Measurements from ENCODE around the gene ADAMTSL1.

ADAMTSL1 gene

DNA sequence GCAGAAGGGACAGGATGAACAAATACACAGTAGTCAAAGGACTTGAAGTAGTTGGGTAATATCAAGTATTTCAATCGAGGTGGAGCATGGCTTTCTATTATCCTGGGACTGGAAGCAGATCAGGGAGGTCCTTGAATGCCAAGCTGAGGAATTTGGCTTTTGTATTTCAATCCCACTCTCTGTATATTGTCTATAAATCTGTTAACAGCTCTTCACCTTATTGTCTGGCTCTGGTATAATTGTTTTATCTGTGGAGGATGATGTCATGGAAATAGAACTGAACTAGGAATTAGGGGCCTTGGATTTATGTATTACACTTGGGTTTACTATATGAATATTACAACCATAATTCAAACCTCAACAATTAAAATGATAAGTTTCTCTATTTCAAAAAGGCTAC lies 6.3 kb upstream of the ADAMTSL1 start:
- DNase-seq (ENCODE audit: low spot score) = no peak

DNA sequence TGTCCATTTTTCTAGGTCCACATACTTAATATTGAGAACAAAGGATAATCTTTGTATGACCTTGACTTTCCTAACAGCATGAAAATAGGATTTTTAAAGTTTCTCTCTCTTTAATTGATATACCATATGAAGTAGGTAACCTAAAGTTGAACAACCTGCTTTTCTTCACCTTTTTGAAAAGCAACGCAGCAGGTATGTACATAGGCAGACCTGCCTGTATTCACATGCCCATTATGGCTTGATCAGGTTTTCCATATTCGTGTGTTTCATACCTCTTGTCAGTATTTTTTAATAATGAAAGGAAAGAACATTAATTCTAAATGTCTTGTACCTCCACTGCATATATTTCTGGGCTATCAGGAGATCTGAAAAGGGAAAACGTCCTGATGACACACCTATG lies 1.5 kb upstream of the ADAMTSL1 start:
- DNase-seq (ENCODE audit: low spot score) = no peak

DNA sequence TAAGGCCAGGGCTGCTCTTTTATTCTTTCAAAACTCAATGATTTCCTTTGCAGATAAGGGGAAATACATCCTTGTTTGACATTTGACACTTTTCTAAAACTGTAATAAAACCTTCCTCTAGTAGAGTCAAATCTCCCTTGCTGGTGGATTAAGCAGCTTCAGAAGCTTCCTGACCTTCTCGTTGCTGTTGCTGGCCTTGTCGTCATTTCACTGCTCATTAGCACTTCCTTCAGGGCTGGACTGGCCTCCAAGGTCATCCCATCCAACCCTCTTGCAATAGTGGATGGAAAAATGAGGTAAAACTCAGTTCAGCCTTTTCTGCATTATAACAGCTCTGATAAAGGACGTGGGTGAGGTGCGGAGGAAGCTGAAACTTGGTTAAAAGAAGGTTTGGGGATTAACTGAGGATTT lies 1.1 kb upstream of the ADAMTSL1 start:
- DNase-seq (ENCODE audit: low spot score) = no peak

DNA sequence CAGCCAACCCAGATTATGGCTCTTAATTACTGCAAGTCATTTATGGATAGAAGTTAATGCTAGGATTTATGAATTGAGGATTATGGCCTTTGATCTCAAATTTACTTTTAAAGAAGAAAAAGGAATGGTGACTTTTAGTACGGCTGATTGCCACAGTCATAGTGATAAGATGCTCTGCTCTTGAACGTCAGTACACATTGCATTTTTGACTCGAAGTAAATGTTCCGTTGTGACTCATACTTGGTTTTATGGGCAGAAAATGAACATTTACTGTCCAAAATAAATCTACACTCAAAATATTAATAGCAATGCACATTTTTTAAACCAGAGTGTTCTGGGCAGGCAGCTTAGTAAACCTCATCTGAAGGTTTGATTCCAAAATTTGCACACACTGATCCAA lies 830 bp downstream of the ADAMTSL1 start:
- DNase-seq (ENCODE audit: low spot score) = no peak

DNA sequence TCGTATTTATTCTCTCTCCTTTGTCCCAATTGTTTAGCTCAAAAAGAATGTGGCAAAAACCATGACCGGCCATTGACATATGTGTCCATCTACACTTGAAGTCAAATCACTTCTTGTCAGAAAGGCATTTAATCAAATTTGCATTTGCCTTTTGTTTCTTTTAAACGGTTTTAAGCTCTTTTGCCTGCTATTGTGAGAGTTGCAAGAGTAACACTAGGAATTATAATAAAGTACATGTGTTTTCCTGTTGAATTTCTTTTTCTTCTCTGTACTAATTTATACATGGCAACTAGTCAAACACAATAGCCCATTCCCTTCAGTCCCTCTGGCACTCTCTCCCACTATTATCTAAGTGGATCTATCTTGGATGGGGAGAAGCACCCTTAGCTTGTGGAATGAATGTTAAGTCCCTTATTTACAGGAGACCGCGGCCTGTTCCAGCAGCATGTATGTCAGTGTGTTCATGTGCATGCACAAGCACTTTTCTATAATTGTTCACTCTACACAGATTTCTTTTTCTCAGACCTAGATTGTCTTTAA lies 3.2 kb downstream of the ADAMTSL1 start:
- DNase-seq (ENCODE audit: low spot score) = no peak

DNA sequence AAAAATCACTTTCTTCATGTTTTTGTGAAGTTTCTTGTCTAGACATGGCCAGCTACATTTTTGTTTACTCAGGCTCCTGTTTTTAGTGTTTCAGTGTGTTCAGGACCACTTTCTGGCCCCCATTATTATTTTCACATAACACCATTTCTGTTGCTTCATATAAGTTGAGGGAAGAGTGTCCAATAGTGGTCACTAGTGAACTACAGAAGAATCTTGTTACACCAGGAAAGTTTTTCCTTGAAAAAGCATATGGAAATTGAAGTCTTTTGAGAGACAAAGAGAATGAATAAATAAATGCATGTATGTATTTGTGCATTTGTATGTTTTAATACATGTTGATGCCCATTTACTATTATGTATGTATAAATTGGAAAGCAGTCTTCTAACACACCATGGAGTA lies 3.8 kb downstream of the ADAMTSL1 start:
- DNase-seq (ENCODE audit: low spot score) = no peak

DNA sequence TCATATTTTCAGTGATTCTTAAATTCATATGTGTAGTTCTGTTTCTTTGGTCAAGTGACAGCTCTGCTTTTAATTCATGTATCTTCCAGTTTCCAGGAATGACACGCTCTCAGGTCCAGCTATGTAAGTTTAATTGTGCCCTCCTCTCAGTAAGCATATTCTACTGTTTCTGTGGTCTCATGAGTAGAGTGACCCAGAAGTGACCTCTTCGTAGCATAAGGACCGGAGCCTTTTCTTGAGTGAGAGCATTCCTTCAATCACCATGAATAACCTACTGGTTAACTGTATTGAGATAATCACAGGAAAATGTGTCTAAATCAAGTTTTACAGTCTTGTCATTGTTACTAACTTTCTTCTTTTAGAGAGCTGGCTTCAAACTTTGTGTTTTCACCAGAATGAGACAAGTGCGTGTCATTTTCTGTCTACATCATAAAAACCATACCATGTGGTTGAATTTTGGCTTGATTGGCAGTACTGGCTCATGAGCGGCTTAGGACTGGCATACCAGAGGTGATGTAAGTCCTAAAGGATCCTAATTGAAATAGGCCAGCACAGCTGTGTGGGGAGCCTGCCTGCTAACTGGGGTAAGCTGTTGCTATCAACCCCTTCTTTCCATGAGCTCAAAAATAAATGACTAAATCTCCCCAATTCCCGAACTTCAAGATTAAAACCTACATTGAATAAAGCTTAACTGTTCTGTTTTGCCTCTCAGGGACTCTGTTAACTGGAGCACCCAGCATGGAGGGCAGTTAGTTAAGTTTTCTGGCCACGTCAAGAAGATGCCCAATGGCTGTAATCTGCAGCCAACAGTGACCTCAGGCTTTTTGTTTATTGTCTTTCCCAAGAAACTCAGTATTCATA lies 4.8 kb downstream of the ADAMTSL1 start:
- DNase-seq (ENCODE audit: low spot score) = no peak

DNA sequence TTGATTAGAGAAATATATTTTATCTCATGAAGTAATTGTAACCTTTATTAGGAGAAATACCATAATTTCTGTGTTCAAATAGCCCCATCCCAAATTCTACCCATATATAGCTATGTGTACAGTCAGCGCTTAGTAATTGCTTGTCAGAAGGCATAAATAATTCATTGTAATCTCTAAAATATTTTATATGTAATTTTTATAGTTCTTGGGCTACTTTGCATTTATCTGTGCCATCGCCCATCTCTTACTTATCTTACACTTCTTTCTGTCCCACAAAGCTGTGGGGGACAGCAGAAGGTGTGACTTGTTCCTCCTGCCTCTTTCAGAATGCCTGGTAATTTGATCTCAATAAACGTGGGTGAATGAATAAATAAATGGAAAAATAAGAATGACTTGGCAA lies 5.5 kb downstream of the ADAMTSL1 start:
- DNase-seq (ENCODE audit: low spot score) = no peak

DNA sequence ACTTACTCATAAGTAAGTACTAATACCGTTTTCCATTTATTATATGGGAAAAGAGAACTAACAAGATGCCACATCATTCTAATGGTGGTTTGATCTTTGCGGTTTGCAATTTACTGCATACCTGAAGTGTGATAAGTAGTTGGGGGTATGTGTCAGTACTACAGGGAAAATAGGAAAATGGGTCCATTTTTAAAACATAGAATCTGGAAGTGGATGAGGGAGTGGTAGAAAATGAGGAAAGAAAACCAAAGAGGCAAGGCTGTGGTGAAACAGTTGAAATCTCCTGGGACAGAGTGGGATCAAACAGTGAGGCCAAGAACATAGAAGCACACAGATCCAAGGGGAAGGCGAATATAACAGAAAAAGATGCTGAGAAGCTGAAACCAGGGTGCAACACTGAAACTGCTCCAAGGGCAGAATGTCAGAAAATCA lies 6.7 kb downstream of the ADAMTSL1 start:
- DNase-seq (ENCODE audit: low spot score) = no peak

DNA sequence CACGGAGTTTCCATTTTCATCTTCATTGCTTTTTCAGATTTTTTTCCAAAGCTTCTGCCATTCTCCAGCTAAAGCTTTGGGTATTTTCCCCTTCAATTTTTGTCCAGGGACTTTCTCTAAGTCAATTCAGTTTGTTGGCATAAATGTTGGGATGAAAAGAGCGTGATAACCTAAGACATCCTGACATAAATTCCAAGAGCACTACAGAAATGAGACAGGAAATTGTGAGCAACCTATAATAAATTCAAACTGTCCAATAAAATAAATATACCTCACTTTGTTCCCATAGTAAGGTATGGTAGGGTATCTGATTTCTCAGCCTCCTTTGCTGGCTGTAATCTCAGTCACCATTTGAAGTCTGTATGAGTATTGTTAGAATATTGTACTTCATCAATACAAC lies 8.4 kb downstream of the ADAMTSL1 start:
- no peak for DNase-seq (ENCODE audit: low spot score)

DNA sequence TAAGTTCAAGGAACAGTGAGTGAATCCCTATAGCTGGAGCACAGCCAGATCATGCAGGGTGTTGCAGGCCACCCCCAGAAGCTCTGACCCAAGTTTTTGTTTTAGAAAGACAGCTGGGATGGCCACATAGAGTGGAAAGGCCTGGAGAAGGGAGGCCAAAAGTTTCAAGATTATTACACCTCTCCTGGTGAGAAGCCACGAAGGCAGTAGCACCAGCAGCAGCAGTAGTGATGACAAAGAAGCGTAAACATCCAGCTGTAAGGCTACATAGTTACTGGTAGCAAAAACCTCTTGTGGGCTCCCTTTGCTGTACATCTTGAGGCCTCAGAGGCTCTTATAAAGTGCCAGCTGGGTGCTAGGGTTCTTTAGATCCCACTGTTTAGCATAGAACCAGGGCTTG lies 11.8 kb downstream of the ADAMTSL1 start:
- DNase-seq (ENCODE audit: low spot score) = no peak

DNA sequence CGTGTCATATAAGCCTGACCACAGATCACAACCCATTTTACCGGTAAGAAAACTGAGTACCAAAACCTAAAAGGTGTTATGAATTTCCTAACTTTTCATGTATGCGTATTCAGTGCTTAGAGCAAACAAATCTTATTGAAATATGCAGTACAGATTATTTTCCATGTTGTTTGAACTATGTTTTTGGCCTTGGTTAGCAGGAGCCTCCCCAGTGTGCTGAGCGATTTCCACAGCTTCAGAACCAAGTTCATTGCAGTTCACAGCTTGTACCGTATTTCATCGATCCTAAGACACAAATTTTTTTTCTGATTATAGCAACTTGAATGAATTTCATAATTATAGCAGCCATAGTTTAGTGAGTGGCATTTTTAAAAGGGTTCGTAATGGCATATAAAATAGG lies 13.7 kb downstream of the ADAMTSL1 start:
- DNase-seq (ENCODE audit: low spot score) = no peak

DNA sequence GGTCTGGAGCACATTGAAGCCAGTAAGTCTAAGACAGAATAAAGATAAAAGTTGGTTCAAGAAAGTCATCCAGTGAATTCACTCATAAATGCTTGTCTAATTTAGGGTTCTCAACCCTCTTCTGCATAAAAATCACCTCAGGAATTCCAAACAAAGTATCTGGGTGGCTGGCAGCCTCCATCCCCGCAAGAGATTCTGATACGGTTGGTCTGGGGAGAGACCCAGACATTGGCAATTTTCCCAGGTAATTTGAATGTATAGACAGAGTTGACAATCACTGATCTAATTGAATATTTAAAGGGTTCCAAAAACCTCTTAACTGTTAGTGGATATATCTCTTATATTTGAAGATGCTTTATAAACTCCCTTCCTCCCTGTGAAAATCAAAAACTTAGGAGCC lies 14.9 kb downstream of the ADAMTSL1 start:
- no peak for DNase-seq (ENCODE audit: low spot score)

DNA sequence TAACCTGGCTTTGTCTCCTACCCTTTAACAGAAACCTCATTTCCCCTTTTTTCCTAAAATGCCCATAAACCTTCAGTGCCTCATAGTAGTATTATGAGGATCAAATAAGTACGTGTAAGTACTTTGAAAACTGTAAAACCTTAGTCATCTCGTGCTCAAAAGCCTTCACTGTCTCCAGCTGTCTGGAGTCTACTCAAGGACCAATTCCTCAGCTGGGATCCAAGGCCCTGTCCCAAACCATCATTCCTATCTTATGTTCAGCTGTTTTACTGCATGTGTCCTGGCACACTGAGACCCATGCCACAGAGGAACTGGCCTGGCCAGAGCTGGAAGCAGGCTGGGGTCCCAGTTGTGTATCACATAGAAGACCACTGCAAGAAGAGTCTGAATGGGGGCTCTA lies 15.9 kb downstream of the ADAMTSL1 start:
- no peak for DNase-seq (ENCODE audit: low spot score)

DNA sequence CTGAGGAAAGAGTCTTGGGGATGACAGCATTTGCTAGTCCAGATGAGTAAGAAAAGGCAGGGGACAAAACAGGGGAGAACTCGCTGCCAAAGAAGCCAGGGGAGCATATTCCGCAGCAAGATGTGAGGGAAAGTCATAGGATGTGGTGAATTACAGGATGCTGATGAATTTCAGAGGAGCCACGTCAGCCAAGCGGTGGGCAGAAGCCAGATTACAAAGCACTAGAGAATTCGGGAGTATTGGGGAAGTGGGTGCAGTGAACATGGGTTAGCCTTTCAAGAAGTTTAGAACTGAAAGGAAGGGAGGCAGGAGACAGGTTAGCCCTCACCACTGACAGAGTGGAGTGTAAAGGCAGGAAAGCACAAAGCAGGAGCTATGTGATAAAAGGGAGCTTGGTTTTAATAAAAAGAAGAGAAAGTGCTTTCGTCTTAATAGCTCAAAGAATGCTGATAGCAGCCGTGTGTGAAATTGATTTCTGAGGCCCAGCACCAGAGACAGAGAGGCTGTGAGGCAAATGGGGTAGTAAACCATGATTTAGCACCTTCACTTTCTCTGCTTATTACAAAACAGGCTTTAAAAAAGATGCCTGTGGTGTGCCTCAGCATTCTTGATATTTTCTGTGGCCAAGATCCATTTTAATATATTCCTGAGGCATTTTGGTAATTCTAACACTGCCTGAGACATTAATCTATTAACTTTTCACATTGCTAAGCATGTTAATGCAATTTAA lies 16.9 kb downstream of the ADAMTSL1 start:
- DNase-seq (ENCODE audit: low spot score) = no peak

DNA sequence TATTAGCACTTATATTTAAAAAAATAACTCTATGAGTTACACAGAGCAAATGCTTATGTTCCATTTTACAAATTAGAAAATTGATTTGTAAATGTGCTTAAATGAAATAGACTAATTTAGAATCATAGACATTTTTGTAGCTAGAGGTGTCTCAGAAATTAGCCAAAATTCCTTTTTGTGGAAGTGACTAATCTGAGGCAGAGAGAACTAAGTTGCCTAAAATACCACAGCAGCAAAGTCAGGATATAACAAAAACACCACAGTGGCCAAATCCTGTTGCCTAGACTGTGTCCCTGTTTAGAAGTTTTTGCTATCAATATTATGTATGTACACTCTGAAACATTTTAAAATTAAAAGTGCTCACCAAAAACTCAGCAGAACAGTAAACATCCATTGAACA lies 18.7 kb downstream of the ADAMTSL1 start:
- no peak for DNase-seq (ENCODE audit: low spot score)

DNA sequence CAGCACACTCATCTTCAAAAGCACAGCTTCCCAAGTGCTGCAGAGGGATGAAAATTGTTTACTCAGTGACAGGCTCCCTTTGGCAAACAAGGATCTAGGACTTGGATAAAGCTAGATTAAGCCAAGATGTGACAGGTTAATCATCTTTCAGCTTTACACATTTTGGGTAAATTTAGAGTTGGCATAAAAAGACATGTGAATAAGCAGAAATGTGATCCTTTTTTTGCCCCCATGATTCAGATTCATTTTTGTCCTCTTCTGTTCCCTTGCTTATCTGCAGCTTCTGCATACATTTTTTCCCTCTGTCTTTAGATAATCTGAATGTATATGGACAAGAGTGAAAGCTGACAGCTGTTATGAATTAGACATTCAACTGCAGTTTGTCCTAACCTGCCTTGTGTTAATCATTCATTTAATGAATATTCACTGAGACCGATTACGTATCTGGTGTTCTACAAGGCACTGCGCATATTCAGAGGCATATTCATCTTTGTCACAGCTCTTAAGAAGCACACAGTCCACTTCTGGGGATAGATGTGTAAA lies 19.6 kb downstream of the ADAMTSL1 start:
- no peak for DNase-seq (ENCODE audit: low spot score)

DNA sequence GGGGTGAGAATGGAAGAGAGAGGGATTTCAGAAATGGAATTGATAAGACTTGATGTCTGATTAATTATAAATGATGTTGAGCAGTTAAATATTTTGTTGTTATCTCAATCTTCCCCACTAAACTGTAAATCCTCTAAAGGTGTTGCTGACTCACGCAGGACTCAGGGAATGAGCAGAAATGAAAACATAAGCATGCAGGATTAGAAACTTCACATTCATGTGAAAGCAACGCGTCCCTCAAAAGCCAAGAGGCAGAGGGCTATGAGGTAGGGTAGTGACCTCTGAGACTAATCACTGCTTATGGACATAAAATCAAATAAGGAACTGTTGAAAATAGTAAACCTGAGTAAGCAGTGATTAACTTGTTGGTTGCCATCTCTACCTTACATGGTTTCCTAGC lies 21.1 kb downstream of the ADAMTSL1 start:
- no peak for DNase-seq (ENCODE audit: low spot score)

DNA sequence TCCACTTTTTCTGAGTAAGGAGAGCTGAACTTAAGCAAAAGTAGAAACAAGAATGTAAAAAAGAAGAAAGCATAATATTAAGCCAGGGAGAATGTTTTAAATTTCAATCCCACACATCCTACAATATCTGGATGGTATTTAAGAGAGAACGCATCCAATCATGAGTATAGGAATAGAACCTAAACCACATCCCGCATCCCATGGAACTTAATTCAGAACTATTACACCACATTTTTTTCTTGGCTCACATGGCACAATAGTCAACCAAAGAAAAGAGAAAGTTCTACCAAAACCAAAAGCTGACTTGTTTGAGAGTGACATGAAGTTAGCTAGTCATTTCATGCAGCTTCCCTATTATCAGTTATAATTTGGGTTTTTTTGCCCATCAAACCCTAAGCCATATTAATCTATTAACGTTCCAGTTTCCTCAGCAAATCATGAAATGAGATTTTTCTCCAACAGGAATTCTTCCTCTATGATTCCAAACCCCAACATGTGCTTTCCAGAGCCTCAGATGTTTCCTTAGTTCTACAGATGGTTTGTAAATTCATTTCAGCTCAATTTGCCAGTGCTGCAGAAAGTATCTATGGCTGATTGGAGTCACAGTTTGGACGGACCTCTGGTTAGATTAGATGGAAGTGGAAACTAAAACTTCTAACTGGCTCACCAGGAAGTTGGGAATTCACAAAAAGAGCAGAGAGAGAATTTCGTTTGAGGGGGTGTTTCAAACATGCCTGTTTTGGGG lies 22.5 kb downstream of the ADAMTSL1 start:
- DNase-seq (ENCODE audit: low spot score) = no peak

DNA sequence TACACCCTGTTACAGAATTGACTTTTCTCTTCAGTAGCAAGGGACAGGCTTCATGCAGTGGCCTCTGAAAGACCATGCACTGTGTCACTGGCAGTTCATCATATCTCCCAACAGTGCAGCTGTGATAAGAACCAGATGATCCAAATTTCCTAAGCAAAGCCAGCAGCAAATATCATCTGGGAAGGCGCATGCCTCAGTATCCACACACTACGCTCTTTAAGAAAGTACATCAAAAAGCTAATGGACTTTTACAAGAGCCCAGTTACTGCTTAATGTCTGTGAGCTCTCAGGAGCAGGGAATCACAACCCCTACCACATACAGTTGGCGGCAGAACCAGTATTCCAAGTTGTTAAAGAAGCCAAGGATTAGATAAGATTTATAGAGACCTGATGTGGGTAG lies 25.1 kb downstream of the ADAMTSL1 start:
- no peak for DNase-seq (ENCODE audit: low spot score)

DNA sequence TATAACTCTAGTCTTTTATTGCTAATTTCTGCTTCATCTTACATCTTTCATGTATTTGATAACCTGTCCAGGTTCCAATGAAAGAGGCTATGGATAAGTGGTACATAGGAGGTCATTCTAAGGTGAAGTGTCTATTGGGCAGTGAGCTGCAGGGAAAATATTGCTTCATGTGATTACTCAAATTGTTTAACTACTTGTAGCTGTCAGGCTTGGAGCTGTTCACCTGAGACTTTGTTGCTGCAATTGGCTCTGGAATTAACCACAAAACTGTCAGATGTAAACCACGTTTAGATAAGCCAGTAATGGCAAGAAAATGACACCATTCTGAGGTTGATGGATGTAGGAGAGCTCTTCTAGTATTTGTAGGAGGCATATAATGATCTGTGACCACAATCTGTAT lies 26.0 kb downstream of the ADAMTSL1 start:
- no peak for DNase-seq (ENCODE audit: low spot score)

DNA sequence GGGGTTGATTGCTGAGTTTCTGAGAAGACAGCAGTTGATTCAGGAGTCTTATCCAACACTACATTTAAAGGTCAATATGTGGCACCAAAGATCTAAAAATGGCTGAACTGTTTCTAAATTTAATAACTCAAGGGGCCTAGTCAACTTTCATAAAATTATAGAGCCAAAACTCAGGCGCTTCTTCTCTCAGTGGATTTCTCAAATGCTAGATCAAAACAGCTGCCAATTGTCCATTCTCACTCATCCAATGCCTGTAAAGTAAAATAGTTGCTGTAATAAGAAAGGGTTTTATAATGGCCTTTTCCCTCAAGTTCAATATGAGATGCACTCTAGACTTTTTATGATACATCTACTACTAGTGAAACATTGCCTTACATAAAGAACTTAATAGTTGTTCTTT lies 26.5 kb downstream of the ADAMTSL1 start:
- DNase-seq (ENCODE audit: low spot score) = no peak

All from NAMALWA (cell line).